Effector memory CD8-positive, alpha-beta T cell (primary cell): ENCODE measurements around the gene LMNA.
A peak's percentile ranks its signal among the peaks of the same experiment; 100 is the strongest.
"Not testable (repeated sequence)": the region's sequence is repeated elsewhere in the genome, so short reads cannot be mapped to it uniquely, and the experiment has no call there.

ENCODE experiments used
- ATAC-seq: fragments of 150-1000 bp; cut with Tn5 transposase; replicated peaks from 2 replicates; pipeline ENCODE4 v1.10.0; 2021; ENCODE audit warnings: mild to moderate bottlenecking, moderate library complexity
- DNase-seq, 3 experiments: peaks; one replicate each; pipeline ENCODE4 v3.0.0; 2021
- H3K27ac Mint-ChIP-seq, 2 donors: one replicate each; pipeline ENCODE4 v1.8.0; 2022; ENCODE audit warnings: mild to moderate bottlenecking in 2 of 2, mixed read lengths in 2 of 2, moderate library complexity in 2 of 2
- H3K27me3 Mint-ChIP-seq, 2 donors: one replicate each; pipeline ENCODE4 v1.8.0; 2022; ENCODE audit warnings: mixed read lengths in 2 of 2
- H3K36me3 Mint-ChIP-seq: one replicate; pipeline ENCODE4 v1.8.0; 2022; ENCODE audit warnings: mild to moderate bottlenecking, moderate library complexity, mixed read lengths; ENCODE audit not compliant: insufficient read depth
- H3K4me1 Mint-ChIP-seq, 2 donors: one replicate each; pipeline ENCODE4 v1.8.0; 2022; ENCODE audit warnings: low read depth in 2 of 2, mixed read lengths in 2 of 2
- H3K4me3 Mint-ChIP-seq, 2 donors: one replicate each; pipeline ENCODE4 v1.8.0; 2022; ENCODE audit warnings: mild to moderate bottlenecking in 2 of 2, mixed read lengths in 2 of 2, moderate library complexity in 2 of 2
- H3K9me3 Mint-ChIP-seq, 2 donors: one replicate each; pipeline ENCODE4 v1.8.0; 2022; ENCODE audit warnings: mixed read lengths in 2 of 2

LMNA gene

DNA sequence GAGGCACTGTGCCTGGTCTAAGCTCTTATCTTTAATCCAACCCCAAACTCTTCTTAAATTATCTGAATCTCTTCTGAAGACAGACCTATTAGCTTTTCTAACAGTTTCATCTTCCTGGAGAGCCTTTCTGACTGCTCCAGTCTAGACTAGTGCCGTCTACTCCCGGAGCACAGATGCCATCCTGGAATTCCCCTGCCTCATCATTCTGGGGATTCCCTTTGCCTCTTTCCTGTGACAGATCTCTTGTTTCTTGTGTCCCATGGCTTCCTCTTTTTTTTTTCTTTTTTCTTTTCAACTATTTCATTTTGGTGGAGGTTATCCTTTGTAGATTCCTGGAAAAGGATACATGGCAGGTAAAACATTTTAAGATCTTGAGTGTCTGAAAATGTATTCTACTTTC lies 50.6 kb downstream of the LMNA start:
- H3K27ac Mint-ChIP-seq, result peak overlapping the region in 1 of 2 donors; percentile 17
- no peak for ATAC-seq

DNA sequence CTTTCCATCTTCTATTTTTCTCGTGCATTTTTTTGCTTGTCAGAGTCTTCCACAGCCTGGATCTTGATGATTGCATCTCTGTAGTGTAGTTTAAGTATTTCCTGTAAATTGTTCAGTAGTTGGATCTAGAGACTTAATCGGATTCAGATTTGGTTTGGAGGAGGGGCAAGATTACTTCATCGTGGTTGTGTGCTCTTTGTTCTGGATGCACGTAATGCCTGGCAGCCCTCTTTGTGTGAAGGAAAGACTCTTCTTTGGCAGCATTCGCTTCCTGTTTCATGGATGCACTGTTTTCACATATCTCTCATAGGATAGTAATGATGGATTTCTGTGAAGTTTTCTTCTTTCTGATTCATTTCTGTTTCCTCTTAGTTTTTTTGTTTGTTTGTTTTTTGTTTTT lies 53.0 kb downstream of the LMNA start:
- Mint-ChIP-seq H3K4me3 (no peak overlapping the region), H3K9me3 (no peaks in the 10 kb centered on the region), H3K4me1 (no peaks in the 10 kb centered on the region), H3K27me3 (no peaks in the 10 kb centered on the region), H3K36me3 (peaks cover 22% of the 10 kb centered on the region), H3K27ac (no peak overlapping the region)
- ATAC-seq, result no peak
- no peak for DNase-seq

More for the DNA sequence above, 50.6 kb downstream of the LMNA start:
- H3K9me3 Mint-ChIP-seq, result no peaks in the 10 kb centered on the region
- peaks cover 22% of the 10 kb centered on the region for H3K36me3 Mint-ChIP-seq
- H3K4me1 Mint-ChIP-seq, result peaks cover 4 to 7% of the 10 kb centered on the region in 2 donors
- no peak overlapping the region for H3K4me3 Mint-ChIP-seq
- DNase-seq, result no peak
- H3K27me3 Mint-ChIP-seq, result no peaks in the 10 kb centered on the region

DNA sequence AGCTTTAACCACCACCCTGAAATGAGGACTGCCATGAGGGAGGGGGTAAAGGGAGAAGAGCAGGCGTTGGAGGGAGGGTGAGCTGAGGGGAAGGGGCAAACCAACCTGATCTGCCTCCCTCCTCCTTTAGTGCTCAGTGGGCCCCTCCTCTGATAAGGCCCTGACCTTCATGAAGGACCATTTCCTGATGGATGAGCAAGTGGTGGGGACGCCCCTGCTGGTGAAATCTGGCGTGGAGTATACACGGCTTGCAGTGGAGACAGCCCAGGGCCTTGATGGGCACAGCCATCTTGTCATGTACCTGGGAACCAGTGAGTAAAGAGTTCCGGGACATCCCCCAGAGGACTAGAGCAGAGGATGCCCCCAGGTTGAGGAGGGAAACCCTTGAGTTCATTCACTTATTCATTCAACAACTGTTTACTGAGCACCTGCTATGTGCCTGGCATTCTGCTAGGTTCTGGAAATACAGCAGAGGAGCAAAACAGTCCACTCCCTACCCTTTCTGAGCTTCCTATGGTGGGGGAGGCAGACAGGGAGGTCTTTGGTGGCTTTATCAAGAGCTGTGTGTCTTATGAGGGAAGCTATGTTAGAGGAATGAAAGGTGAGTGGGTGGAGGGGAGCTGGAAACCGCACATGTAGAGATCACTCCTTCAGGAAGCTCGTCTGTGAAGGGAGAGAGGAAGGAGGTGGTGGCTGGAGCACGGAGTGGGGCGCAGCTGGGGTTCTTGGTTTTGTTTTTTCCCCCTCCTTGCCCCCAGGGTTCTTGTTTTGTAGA lies 58.4 kb downstream of the LMNA start:
- H3K27me3 Mint-ChIP-seq, result peaks cover 5 to 20% of the 10 kb centered on the region in 2 donors
- no peak for DNase-seq
- no peak overlapping the region for H3K4me3 Mint-ChIP-seq
- H3K9me3 Mint-ChIP-seq, result no peaks in the 10 kb centered on the region
- H3K4me1 Mint-ChIP-seq, result no peaks in the 10 kb centered on the region
- H3K27ac Mint-ChIP-seq, result peak overlapping the region; percentile 25 to 70
- peaks cover 5% of the 10 kb centered on the region for H3K36me3 Mint-ChIP-seq
- no peak for ATAC-seq

DNA sequence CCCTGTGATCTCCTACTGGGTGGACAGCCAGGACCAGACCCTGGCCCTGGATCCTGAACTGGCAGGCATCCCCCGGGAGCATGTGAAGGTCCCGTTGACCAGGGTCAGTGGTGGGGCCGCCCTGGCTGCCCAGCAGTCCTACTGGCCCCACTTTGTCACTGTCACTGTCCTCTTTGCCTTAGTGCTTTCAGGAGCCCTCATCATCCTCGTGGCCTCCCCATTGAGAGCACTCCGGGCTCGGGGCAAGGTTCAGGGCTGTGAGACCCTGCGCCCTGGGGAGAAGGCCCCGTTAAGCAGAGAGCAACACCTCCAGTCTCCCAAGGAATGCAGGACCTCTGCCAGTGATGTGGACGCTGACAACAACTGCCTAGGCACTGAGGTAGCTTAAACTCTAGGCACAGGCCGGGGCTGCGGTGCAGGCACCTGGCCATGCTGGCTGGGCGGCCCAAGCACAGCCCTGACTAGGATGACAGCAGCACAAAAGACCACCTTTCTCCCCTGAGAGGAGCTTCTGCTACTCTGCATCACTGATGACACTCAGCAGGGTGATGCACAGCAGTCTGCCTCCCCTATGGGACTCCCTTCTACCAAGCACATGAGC lies 62.2 kb downstream of the LMNA start:
- ATAC-seq (no peak), DNase-seq (no peak)
- Mint-ChIP-seq H3K27ac (peak overlapping the region in 1 of 2 donors; percentile 77), H3K27me3 (peaks cover 5 to 20% of the 10 kb centered on the region in 2 donors), H3K4me3 (no peak overlapping the region), H3K36me3 (no peaks in the 10 kb centered on the region), H3K9me3 (no peaks in the 10 kb centered on the region), H3K4me1 (peaks cover 5% of the 10 kb centered on the region in 2 donors)

DNA sequence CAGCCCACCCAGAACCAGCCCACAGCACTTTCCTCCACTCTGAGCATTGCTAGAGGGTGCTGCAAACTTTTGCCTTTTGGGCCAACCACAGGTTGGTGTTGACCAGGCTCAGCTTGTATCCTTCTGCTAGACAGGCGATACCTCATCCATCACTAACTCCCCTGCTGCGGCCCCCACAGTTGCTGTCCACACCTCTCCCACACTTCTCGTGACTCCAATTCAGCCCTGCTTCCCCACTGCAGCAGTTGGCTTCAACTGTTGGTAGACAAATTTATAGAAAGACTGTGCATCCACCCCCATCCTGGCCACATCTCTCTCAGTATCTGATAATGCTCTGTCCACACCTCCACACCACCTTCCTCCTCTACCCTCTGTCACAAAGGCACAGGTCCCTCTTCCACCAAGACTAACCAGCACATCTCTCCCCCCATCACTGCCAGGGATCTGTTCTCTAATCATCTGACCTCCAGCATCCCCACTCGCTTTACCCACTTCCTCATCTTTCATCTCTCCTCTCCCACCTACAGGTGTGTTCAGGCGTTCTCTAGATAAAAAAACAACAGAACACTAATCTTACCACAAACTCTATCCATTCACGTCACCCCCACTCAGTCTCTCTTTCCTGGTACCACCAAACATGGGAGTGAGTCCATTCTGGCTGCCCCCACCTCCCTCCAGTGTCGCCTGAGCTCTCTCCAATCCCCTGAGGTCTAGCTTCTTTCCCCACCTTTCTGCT lies 63.6 kb downstream of the LMNA start:
- Mint-ChIP-seq H3K36me3 (no peaks in the 10 kb centered on the region), H3K27me3 (peaks cover 5 to 20% of the 10 kb centered on the region in 2 donors), H3K27ac (peak overlapping the region in 1 of 2 donors; percentile 11), H3K4me1 (peaks cover 5% of the 10 kb centered on the region in 2 donors), H3K9me3 (no peaks in the 10 kb centered on the region), H3K4me3 (no peak overlapping the region)
- ATAC-seq (no peak), DNase-seq (no peak)

DNA sequence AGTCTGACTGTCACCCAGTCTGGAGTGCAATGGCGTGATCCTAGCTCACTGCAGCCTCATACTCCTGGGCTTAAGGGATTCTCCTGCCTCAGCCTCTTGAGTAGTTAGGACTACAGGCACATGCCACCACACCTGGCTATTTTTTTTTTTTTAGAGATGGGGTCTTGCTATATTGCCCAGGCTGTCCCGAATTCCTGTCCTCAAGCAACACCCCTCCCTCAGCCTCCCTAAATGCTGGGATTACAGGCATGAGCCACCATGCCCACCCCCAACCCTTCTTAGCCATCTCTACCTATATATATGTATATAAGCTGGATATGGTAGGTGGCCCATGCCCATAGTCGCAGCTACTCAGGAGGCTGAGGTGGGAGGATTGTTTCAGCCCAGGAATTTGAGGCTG lies 66.0 kb downstream of the LMNA start:
- H3K27ac Mint-ChIP-seq, result peak overlapping the region; percentile 39 to 61
- H3K36me3 Mint-ChIP-seq, result no peaks in the 10 kb centered on the region
- DNase-seq (no peak), ATAC-seq (no peak)
- H3K4me1 Mint-ChIP-seq, result peaks cover 5% of the 10 kb centered on the region in 2 donors
- H3K27me3 Mint-ChIP-seq, result peaks cover 0 to 4% of the 10 kb centered on the region in 2 donors
- H3K9me3 Mint-ChIP-seq, result no peaks in the 10 kb centered on the region
- H3K4me3 Mint-ChIP-seq, result no peak overlapping the region

DNA sequence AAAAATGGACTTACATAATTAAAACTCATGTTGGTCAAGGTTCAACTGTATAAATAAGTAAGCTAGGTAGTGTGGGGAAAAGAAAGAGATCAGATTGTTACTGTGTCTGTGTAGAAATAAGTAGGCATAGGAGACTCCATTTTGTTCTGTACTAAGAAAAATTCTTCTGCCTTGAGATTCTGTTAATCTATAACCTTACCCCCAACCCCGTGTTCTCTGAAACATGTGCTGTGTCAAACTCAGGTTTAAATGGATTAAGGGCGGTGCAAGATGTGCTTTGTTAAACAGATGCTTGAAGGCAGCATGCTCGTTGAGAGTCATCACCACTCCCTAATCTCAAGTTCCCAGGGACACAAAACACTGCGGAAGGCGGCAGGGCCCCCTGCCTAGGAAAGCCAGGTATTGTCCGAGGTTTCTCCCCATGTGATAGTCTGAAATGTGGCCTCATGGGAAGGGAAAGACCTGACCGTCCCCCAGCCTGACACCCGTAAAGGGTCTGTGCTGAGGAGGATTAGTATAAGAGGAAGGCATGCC lies 66.9 kb downstream of the LMNA start:
- not testable (repeated sequence) for H3K4me3 Mint-ChIP-seq, DNase-seq, H3K27me3 Mint-ChIP-seq, H3K27ac Mint-ChIP-seq, ATAC-seq, H3K4me1 Mint-ChIP-seq, H3K9me3 Mint-ChIP-seq, H3K36me3 Mint-ChIP-seq

DNA sequence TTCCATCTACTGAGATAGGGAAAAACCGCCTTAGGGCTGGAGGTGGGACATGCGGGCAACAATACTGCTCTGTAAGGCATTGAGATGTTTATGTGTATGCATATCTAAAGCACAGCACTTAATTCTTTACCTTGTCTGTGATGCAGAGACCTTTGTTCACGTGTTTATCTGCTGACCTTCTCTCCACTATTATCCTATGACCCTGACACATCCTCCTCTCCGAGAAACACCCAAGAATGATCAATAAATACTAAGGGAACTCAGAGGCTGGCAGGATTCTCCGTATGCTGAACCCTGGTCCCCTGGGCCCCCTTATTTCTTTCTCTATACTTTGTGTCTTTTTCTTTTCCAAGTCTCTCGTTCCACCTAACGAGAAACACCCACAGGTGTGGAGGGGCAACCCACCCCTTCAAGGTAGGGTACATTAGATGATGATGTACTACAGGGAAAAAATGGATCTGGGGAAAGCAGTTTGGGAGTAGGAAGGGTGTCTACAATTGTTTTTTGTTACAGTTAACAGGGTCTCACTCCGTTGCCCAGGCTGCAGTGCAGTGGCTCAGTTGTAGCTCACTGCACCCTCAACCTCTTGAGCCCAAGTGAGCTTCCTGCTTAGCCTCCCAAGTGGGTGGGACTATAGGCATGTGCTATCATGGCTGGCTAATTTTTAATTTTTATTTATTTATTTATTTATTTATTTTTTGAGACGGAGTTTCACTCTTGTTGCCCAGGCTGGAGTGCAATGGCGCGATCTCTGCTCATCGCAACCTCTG lies 67.7 kb downstream of the LMNA start:
- H3K27ac Mint-ChIP-seq, H3K27me3 Mint-ChIP-seq, H3K36me3 Mint-ChIP-seq, H3K4me1 Mint-ChIP-seq, H3K4me3 Mint-ChIP-seq, H3K9me3 Mint-ChIP-seq, DNase-seq, ATAC-seq: not testable (repeated sequence)

DNA sequence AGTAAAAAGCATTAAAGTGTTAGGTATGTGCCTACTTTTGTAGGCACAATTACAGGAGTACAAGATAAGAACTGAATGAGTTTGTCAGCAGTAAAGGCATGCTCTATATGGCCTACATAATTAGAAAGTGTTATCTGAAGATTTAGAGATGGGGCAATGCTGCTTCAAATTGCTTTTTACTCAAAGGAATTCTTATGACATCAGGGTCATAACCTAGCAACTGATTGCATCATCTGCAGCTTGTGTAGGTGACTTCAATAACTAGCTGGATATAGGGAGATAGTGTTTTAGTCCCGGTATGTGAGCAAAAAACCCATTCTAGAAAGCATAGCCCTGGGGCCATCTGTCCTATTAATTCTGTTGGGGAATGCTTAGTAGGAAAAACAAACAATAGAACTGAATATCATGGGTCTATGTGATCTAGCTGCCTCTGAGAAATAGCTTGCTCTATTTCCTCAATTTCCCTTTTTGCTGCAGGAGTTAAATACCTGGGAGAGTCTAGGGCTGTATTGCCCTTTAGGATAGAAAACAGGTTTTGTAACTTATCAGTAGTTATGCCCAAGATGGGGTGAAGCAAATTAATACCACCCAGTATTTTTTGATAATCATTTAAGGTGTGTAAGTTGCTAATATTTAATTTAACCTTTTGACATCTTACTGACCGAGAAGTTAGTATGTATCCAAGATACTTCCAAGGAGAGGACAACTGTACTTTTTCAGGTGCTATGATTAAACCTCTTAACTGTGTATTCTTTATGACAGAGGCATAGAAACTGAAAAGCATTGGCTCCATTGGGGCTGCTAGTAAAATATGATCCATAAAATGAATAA lies 72.1 kb downstream of the LMNA start:
- H3K4me1 Mint-ChIP-seq, H3K4me3 Mint-ChIP-seq, DNase-seq, ATAC-seq, H3K27ac Mint-ChIP-seq, H3K9me3 Mint-ChIP-seq, H3K36me3 Mint-ChIP-seq, H3K27me3 Mint-ChIP-seq: not testable (repeated sequence)
